Measurements from ENCODE around the gene ANKRD29. TPM values are rescaled to one million over a fixed set of nuclear protein-coding genes. Genes with fewer than 3 reads are reported as not detected.

The ANKRD29 gene
- total and polyA plus RNA-seq, 9 of the 15 experiments (the other 6 are each of a cell fraction or from before 2014, with no cell fraction given): 0.36 TPM; not detected in 8

GRCh38 chr18:23693846-23694245 lies 31.1 kb upstream of the ANKRD29 start:
- no peak for FAIRE-seq
- CTCF ChIA-PET (ENCODE audit: low intra/inter-chr PET ratio): no interaction called here
- no TSS peak for BruUV-seq (replicated peaks)

More at GRCh38 chr18:23693846-23694245, 31.1 kb upstream of the ANKRD29 start:
- DNase-seq (ENCODE audit: extremely low read depth in 1 of 4, low spot score in 3 of 4) (no peak), ATAC-seq (no peak)
- in situ Hi-C loops (cut with MboI): no loop called here
- Histone ChIP-seq H3K4me2 (ENCODE audit: insufficient read depth, low read length) (no peak overlapping the region), H3K36me3 (ENCODE audit: control insufficient read depth, insufficient read depth, low read length) (no peaks in the 10 kb centered on the region), H2AFZ (ENCODE audit: low read depth, low read length) (no peak overlapping the region), H3K9ac (ENCODE audit: insufficient read depth in 1 of 2, low read depth in 2 of 2, low read length in 2 of 2) (no peak overlapping the region), H3K9me1 (ENCODE audit: control insufficient read depth, insufficient read depth, low read length) (no peaks in the 10 kb centered on the region), H3K27ac (ENCODE audit: extremely low read depth, low read depth, low read length) (no peak overlapping the region), H3K27me3 (ENCODE audit: control insufficient read depth in 2 of 2, insufficient read depth in 2 of 2, low read length in 2 of 2) (peaks cover 23 to 33% of the 10 kb centered on the region in 2 experiments), H3K4me1 (replicated peaks in 1 of 2; ENCODE audit: control insufficient read depth in 2 of 2, insufficient read depth in 2 of 2, low read length in 2 of 2) (peaks cover 0 to 15% of the 10 kb centered on the region in 2 experiments; a peak in 2 of 5 replicates), H3K9me3 (replicated peaks; ENCODE audit: control insufficient read depth, insufficient read depth, low read depth, low read length) (no peaks in the 10 kb centered on the region), H3K4me3 (no peak overlapping the region), H3K79me2 (ENCODE audit: control insufficient read depth, insufficient read depth, low read length) (no peaks in the 10 kb centered on the region), H4K20me1 (replicated peaks; ENCODE audit: control insufficient read depth, insufficient read depth, low read length) (0 out of 2 replicates have a peak, but pooled peaks cover 4% of the 10 kb centered on the region)
- 2% methylated on average over 2 of the region's 2 CpGs for whole genome bisulfite sequencing (ENCODE audit: insufficient coverage, low coverage, missing lambda C conversion rate)
- intact Hi-C loops (cut with micrococcal nuclease): no loop called here
- TF ChIP-seq ATF3 (IDR thresholded peaks at IDR 0.05): 0 out of 2 replicates have a peak, but pooled peaks have one; percentile 10
- TF ChIP-seq ATF3 (CRISPR knock-in tag; conservative IDR thresholded peaks at IDR 0.05): no peak
- no peak for TF ChIP-seq EWSR1 (IDR thresholded peaks at IDR 0.05; ENCODE audit: borderline replicate concordance, low read depth, partially characterized antibody)
- TF ChIP-seq ATF7 (IDR thresholded peaks at IDR 0.05): 0 out of 2 replicates have a peak, but pooled peaks have one; percentile 15
- POLR2A ChIA-PET: interaction anchor here (1.0 kb wide), 1 partner anchor 13 kb away, joined by 5 read pairs; no protein-coding TSS in a partner anchor
